ENCODE data around the gene DBI. TPM values are rescaled to one million over a fixed set of nuclear protein-coding genes. Genes with fewer than 3 reads are reported as not detected.

DBI gene
- polyA plus RNA-seq, 3 donors, result 126 to 436 (median 398) TPM

DNA sequence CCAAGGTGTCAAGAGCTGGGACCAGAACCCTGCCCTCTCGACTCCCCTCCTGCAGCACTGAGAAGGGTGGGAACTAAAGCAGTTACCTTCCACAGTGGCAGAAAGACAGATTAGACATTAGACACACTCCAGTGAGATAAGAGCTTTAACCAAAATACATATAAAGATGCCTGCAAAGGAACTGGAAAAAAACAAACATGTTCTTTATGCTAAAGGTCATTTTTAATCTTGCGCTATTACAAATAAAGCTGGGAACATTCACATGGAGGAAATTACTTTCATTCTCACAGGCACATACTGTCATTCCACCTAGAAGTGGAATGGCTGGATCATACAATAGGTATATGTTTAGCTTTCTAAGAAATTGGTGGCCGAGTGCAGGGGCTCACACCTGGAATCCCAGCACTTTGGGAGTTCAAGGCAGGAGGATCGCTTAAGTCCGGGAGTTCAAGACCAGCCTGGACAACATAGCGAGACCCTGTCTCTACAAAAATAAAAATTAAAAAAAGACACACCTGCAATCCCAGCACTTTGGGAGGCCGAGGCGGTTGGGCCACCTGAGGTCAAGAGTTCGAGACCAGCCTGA, 42.0 kb upstream of the DBI start:
- intact Hi-C loops (cut with micrococcal nuclease), result no loop called here
- Histone ChIP-seq H3K27ac (ENCODE audit: low read depth in 1 of 2, low read length in 2 of 2) (no peak overlapping the region), H3K9me3 (replicated peaks in 1 of 2; ENCODE audit: control insufficient read depth in 1 of 2, insufficient read depth in 1 of 2, low read length in 2 of 2) (no peaks in the 10 kb centered on the region), H3K27me3 (ENCODE audit: control insufficient read depth in 2 of 2, insufficient read depth in 2 of 2, low read length in 2 of 2) (no peaks in the 10 kb centered on the region), H3K9ac (ENCODE audit: insufficient read depth, low read length, poor library complexity, severe bottlenecking) (no peak overlapping the region), H2AFZ (ENCODE audit: insufficient read depth, low read depth, low read length, poor library complexity, severe bottlenecking) (no peak overlapping the region), H3K36me3 (replicated peaks in 1 of 2; ENCODE audit: control insufficient read depth in 1 of 2, insufficient read depth in 2 of 2, low read length in 2 of 2) (no peaks in the 10 kb centered on the region), H3K4me1 (ENCODE audit: control insufficient read depth in 1 of 2, insufficient read depth in 2 of 2, low read length in 2 of 2) (peaks cover 8 to 15% of the 10 kb centered on the region in 2 donors), H4K20me1 (ENCODE audit: insufficient read depth, low read length) (no peaks in the 10 kb centered on the region), H3K4me3 (replicated peaks in 1 of 3; ENCODE audit: low read depth in 2 of 3, low read length in 3 of 3) (no peak overlapping the region), H3K4me2 (replicated peaks; ENCODE audit: extremely low read depth, low read length, poor library complexity, severe bottlenecking) (no peak overlapping the region), H3K79me2 (ENCODE audit: insufficient read depth, low read length) (no peaks in the 10 kb centered on the region)
- Mint-ChIP-seq H3K27ac (no peak overlapping the region), H3K27me3 (ENCODE audit: low read depth in 3 of 3) (no peaks in the 10 kb centered on the region), H3K4me3 (no peak overlapping the region), H3K9me3 (no peaks in the 10 kb centered on the region), H3K4me1 (peaks cover 12% of the 10 kb centered on the region), H3K36me3 (peaks cover 1 to 3% of the 10 kb centered on the region in 2 donors)
- no peak for DNase-seq
- TF ChIP-seq, protein P1, sequence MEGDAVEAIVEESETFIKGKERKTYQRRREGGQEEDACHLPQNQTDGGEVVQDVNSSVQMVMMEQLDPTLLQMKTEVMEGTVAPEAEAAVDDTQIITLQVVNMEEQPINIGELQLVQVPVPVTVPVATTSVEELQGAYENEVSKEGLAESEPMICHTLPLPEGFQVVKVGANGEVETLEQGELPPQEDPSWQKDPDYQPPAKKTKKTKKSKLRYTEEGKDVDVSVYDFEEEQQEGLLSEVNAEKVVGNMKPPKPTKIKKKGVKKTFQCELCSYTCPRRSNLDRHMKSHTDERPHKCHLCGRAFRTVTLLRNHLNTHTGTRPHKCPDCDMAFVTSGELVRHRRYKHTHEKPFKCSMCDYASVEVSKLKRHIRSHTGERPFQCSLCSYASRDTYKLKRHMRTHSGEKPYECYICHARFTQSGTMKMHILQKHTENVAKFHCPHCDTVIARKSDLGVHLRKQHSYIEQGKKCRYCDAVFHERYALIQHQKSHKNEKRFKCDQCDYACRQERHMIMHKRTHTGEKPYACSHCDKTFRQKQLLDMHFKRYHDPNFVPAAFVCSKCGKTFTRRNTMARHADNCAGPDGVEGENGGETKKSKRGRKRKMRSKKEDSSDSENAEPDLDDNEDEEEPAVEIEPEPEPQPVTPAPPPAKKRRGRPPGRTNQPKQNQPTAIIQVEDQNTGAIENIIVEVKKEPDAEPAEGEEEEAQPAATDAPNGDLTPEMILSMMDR (IDR thresholded peaks at IDR 0.05), result no peak
- WGBS (ENCODE audit: insufficient coverage), result 100% methylated on average over 7 of the region's 9 CpGs

DNA sequence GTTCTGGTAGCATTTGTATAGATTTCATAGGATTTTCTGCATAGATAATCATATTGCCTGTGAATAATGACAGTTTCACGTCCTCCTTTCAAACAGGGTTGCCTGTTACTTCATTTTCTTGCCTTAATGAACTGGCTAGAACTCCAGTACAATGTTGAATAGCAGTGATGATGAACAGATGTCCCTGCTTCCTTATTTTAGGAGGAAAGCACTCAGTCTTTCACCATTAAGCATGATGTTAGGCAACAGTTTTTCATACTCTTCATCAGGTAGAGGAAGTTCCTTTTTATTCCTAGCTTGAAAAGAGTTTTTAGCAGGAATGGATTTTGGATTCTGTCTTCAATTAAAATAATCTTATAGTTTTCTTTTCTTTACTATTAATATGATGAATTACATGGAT, 39.8 kb upstream of the DBI start:
- Histone ChIP-seq H3K36me3 (replicated peaks in 1 of 2; ENCODE audit: control insufficient read depth in 1 of 2, insufficient read depth in 2 of 2, low read length in 2 of 2) (no peaks in the 10 kb centered on the region), H3K79me2 (ENCODE audit: insufficient read depth, low read length) (no peaks in the 10 kb centered on the region), H2AFZ (ENCODE audit: insufficient read depth, low read depth, low read length, poor library complexity, severe bottlenecking) (no peak overlapping the region), H3K4me2 (replicated peaks; ENCODE audit: extremely low read depth, low read length, poor library complexity, severe bottlenecking) (no peak overlapping the region), H3K9me3 (replicated peaks in 1 of 2; ENCODE audit: control insufficient read depth in 1 of 2, insufficient read depth in 1 of 2, low read length in 2 of 2) (no peaks in the 10 kb centered on the region), H4K20me1 (ENCODE audit: insufficient read depth, low read length) (no peaks in the 10 kb centered on the region), H3K4me1 (ENCODE audit: control insufficient read depth in 1 of 2, insufficient read depth in 2 of 2, low read length in 2 of 2) (peaks cover 8 to 15% of the 10 kb centered on the region in 2 donors), H3K9ac (ENCODE audit: insufficient read depth, low read length, poor library complexity, severe bottlenecking) (no peak overlapping the region), H3K27ac (ENCODE audit: low read depth in 1 of 2, low read length in 2 of 2) (peak overlapping the region in 1 of 2 donors; percentile 2), H3K4me3 (replicated peaks in 1 of 3; ENCODE audit: low read depth in 2 of 3, low read length in 3 of 3) (no peak overlapping the region), H3K27me3 (ENCODE audit: control insufficient read depth in 2 of 2, insufficient read depth in 2 of 2, low read length in 2 of 2) (no peaks in the 10 kb centered on the region)
- TF ChIP-seq, protein P1 (IDR thresholded peaks at IDR 0.05), result no peak
- intact Hi-C loops (cut with micrococcal nuclease), result no loop called here
- H3K4me1 Mint-ChIP-seq, result peaks cover 12% of the 10 kb centered on the region
- peak; percentile 48 to 79 (median 65) for DNase-seq
- no peak overlapping the region for H3K27ac Mint-ChIP-seq
- H3K4me3 Mint-ChIP-seq, result no peak overlapping the region
- no CpG with 5 or more reads among the region's 1 CpG for whole genome bisulfite sequencing (ENCODE audit: insufficient coverage)
- peaks cover 3 to 7% of the 10 kb centered on the region in 2 donors for H3K36me3 Mint-ChIP-seq
- H3K27me3 Mint-ChIP-seq (ENCODE audit: low read depth in 3 of 3), result no peaks in the 10 kb centered on the region
- H3K9me3 Mint-ChIP-seq, result no peaks in the 10 kb centered on the region
